Keratinocyte (primary cell): Measurements from ENCODE around the gene ALDH3B2. TPM values are rescaled to one million over a fixed set of nuclear protein-coding genes. Genes with fewer than 3 reads are reported as not detected.

Source experiments
- DNase-seq: peaks from one replicate; pipeline ENCODE4 v3.0.0-alpha.2; 2011; ENCODE audit warnings: low read depth, missing footprints, low spot score
- FAIRE-seq: peaks from 2 replicates; lab custom pipeline; 2011; peaks lifted over from hg19 to GRCh38; lab: Jason Lieb, UNC
- H2AFZ ChIP-seq: 2 replicates; pipeline ENCODE4 v1.6.0; 2012; ENCODE audit warnings: low read length, control low read depth, inconsistent platforms; ENCODE audit not compliant: control insufficient read depth
- H3K27ac ChIP-seq: 2 replicates; pipeline ENCODE4 v1.5.1; 2011; ENCODE audit warnings: low read length; ENCODE audit not compliant: control insufficient read depth, insufficient read depth
- H3K27me3 ChIP-seq: 3 replicates; pipeline ENCODE4 v1.6.0; 2011; ENCODE audit warnings: low read length; ENCODE audit not compliant: control insufficient read depth, insufficient read depth; ENCODE audit errors: extremely low read depth
- H3K36me3 ChIP-seq, 2 experiments: 2 replicates in 1 of 2; 3 replicates in 1 of 2; pipeline ENCODE4 v1.5.1; 2011; ENCODE audit warnings: low read length in 2 of 2, mild to moderate bottlenecking in 1 of 2; ENCODE audit not compliant: control insufficient read depth in 2 of 2, insufficient read depth in 2 of 2; ENCODE audit errors: extremely low read depth in 1 of 2
- H3K4me1 ChIP-seq: 3 replicates; pipeline ENCODE4 v1.5.1; 2011; ENCODE audit warnings: low read length; ENCODE audit not compliant: control insufficient read depth, insufficient read depth; ENCODE audit errors: extremely low read depth
- H3K4me2 ChIP-seq: 3 replicates; pipeline ENCODE4 v1.6.0; 2011; ENCODE audit warnings: low read depth, low read length; ENCODE audit not compliant: control insufficient read depth, insufficient read depth; ENCODE audit errors: extremely low read depth
- H3K4me3 ChIP-seq, 3 experiments: fragments of 200-600 bp in 1 of 3; sonication (generic) in 1 of 3; 2 replicates in 2 of 3; 3 replicates in 1 of 3; pipeline ENCODE4 v1.5.1; 2011 to 2016; ENCODE audit warnings: low read length in 3 of 3, mild to moderate bottlenecking in 3 of 3, control low read depth in 2 of 3, inconsistent platforms in 1 of 3, low read depth in 1 of 3, mixed read lengths in 1 of 3, mixed run types in 1 of 3, moderate library complexity in 1 of 3; ENCODE audit not compliant: control insufficient read depth in 2 of 3, insufficient read depth in 2 of 3; ENCODE audit errors: extremely low read depth in 1 of 3
- H3K79me2 ChIP-seq: 2 replicates; pipeline ENCODE4 v1.6.0; 2012; ENCODE audit warnings: low read length; ENCODE audit not compliant: control insufficient read depth, insufficient read depth
- H3K9ac ChIP-seq: 3 replicates; pipeline ENCODE4 v1.6.0; 2011; ENCODE audit warnings: low read length; ENCODE audit not compliant: control insufficient read depth, insufficient read depth; ENCODE audit errors: extremely low read depth
- H3K9me1 ChIP-seq: 3 replicates; pipeline ENCODE4 v1.6.0; 2011; ENCODE audit warnings: low read length; ENCODE audit not compliant: control insufficient read depth, insufficient read depth; ENCODE audit errors: extremely low read depth
- H3K9me3 ChIP-seq: 2 replicates; pipeline ENCODE4 v1.5.1; 2012; ENCODE audit warnings: low read depth, low read length; ENCODE audit not compliant: control insufficient read depth
- H4K20me1 ChIP-seq: 3 replicates; pipeline ENCODE4 v1.6.0; 2011; ENCODE audit warnings: low read length; ENCODE audit not compliant: control insufficient read depth, insufficient read depth; ENCODE audit errors: extremely low read depth
- EZH2 ChIP-seq: IDR thresholded peaks from one replicate; pipeline ENCODE4 v1.6.1; 2012; ENCODE audit warnings: inconsistent platforms, mild to moderate bottlenecking, low read length, moderate library complexity
- dilution Hi-C: fragments of 300-500 bp; cut with MboI; formaldehyde crosslinking; loops from one replicate; pipeline ENCODE4 v1.7.0; 2020; ENCODE audit warnings: low sequenced_read_pairs; ENCODE audit not compliant: extremely low pct_ligation_motif_present
- polyA plus RNA-seq, 5 experiments: library from polyadenylated mRNA; depleted of rRNA in 3 of 5; stranded (reverse) in 3 of 5; stranded (forward) in 1 of 5; unstranded in 1 of 5; fragments of >200 nt; gene quantifications; 1 replicate in 1 of 5; 2 replicates in 3 of 5; 3 replicates in 1 of 5; pipeline versions ENCODE4 v1.2.1 to v1.2.3, GENCODE V29; 2011 to 2012; ENCODE audit warnings: missing spikeins in 2 of 5, low read depth in 1 of 5, low replicate concordance in 1 of 5
- TF ChIP-seq, protein P1 (sequence below), 3 experiments: IDR thresholded peaks in 1 of 3; conservative IDR thresholded peaks in 1 of 3; optimal IDR thresholded peaks in 1 of 3; 2 replicates in 2 of 3; 3 replicates in 1 of 3; pipeline versions ENCODE3 to v1.5.1; 2011; ENCODE audit warnings: low read length in 3 of 3, mild to moderate bottlenecking in 3 of 3, moderate library complexity in 2 of 3, control low read depth in 1 of 3, inconsistent platforms in 1 of 3; ENCODE audit not compliant: insufficient read depth in 2 of 3; ENCODE audit errors: extremely low read depth in 1 of 3

ALDH3B2 gene
- polyA plus RNA-seq, 1 donor (not counting 4 experiments of a cell fraction or from before 2014, with no cell fraction given), result 0.67 TPM

DNA sequence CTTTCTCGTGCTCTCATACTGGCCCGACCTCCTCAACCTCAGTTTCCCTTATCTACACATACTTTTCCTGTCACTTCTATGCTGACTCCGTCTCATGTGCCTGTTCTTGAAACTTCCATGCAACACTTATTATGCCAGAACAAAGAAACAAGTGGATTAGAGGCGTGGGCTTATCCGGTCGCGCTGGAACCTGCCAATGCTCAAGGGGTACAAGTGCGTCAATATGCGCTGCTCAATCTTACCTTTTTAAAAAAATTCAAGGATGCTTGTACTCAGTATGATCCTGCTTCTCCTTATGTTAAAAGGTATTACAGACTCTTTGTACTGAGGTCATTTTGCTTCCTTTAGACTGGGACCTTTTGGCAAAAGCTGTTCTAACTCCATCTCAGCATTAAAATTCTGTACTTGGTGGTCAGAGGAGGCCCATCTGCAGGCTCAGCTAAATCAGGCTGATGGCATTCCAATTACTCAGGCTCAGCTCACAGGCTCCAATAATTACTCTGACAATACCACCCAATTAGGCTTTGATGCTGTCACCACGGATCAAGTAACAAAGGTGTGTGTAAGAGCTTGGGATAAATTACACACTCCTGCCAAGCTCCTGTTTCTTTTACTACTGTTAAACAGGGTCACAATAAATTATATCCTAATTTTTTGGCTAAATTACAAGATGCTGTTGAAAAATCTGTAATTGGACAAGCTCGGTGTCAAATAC lies 26.3 kb upstream of the ALDH3B2 start:
- peaks cover 19% of the 10 kb centered on the region for H3K4me1 ChIP-seq
- no peak overlapping the region for H3K4me3 ChIP-seq
- no peak overlapping the region for H3K9ac ChIP-seq
- H3K4me2 ChIP-seq, result no peak overlapping the region
- FAIRE-seq (no peak), DNase-seq (no peak)
- H4K20me1 ChIP-seq, result no peaks in the 10 kb centered on the region
- no peak overlapping the region for H2AFZ ChIP-seq
- no peaks in the 10 kb centered on the region for H3K27me3 ChIP-seq
- H3K36me3 ChIP-seq, result no peaks in the 10 kb centered on the region
- no peak overlapping the region for H3K27ac ChIP-seq
- H3K9me1 ChIP-seq, result no peaks in the 10 kb centered on the region
- dilution Hi-C loops, result no loop called here
- no peaks in the 10 kb centered on the region for H3K79me2 ChIP-seq
- no peaks in the 10 kb centered on the region for H3K9me3 ChIP-seq
- TF ChIP-seq EZH2, result no peak
- TF ChIP-seq, protein P1, sequence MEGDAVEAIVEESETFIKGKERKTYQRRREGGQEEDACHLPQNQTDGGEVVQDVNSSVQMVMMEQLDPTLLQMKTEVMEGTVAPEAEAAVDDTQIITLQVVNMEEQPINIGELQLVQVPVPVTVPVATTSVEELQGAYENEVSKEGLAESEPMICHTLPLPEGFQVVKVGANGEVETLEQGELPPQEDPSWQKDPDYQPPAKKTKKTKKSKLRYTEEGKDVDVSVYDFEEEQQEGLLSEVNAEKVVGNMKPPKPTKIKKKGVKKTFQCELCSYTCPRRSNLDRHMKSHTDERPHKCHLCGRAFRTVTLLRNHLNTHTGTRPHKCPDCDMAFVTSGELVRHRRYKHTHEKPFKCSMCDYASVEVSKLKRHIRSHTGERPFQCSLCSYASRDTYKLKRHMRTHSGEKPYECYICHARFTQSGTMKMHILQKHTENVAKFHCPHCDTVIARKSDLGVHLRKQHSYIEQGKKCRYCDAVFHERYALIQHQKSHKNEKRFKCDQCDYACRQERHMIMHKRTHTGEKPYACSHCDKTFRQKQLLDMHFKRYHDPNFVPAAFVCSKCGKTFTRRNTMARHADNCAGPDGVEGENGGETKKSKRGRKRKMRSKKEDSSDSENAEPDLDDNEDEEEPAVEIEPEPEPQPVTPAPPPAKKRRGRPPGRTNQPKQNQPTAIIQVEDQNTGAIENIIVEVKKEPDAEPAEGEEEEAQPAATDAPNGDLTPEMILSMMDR (optimal IDR thresholded peaks at IDR 0.05 in 1 of 3, IDR thresholded peaks at IDR 0.05 in 1 of 3, conservative IDR thresholded peaks at IDR 0.05 in 1 of 3; ENCODE audit: extremely low read depth in 1 of 3, insufficient read depth in 2 of 3, low read length in 3 of 3), result no peak

DNA sequence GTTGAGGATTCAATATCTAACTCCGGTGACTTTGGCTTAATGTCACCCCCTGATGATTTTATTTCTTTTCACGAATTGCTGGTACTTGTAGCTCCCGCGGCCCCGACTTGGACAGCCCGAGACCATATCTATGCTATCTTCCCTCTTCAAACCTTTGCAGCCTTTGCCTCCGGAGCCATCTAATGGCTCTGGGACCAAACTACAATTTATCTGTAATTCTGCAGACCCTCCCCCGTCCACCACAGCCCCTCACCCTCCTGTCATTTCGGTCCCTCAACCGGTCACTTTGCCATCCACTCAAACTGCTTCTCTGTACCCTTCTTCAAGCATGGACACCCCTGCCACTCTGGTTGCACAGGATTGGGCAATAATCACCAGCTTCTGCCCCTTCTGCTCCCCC lies 25.7 kb upstream of the ALDH3B2 start:
- FAIRE-seq (no peak), DNase-seq (no peak)
- Histone ChIP-seq H3K9me1 (no peaks in the 10 kb centered on the region), H3K79me2 (no peaks in the 10 kb centered on the region), H3K4me2 (no peak overlapping the region), H3K27ac (no peak overlapping the region), H4K20me1 (no peaks in the 10 kb centered on the region), H3K9me3 (no peaks in the 10 kb centered on the region), H3K4me3 (no peak overlapping the region), H3K9ac (no peak overlapping the region), H3K4me1 (peaks cover 22% of the 10 kb centered on the region), H3K36me3 (no peaks in the 10 kb centered on the region), H2AFZ (no peak overlapping the region), H3K27me3 (no peaks in the 10 kb centered on the region)
- TF ChIP-seq, protein P1 (optimal IDR thresholded peaks at IDR 0.05 in 1 of 3, IDR thresholded peaks at IDR 0.05 in 1 of 3, conservative IDR thresholded peaks at IDR 0.05 in 1 of 3; ENCODE audit: extremely low read depth in 1 of 3, insufficient read depth in 2 of 3, low read length in 3 of 3), result no peak
- no peak for TF ChIP-seq EZH2
- dilution Hi-C loops, result no loop called here
